ENCODE results near the gene RGS12. TPM values are rescaled to one million over a fixed set of nuclear protein-coding genes. Genes with fewer than 3 reads are reported as not detected.

Gene RGS12
- total RNA-seq, 1 donor from 2014 or later: 19.0 TPM

DNA sequence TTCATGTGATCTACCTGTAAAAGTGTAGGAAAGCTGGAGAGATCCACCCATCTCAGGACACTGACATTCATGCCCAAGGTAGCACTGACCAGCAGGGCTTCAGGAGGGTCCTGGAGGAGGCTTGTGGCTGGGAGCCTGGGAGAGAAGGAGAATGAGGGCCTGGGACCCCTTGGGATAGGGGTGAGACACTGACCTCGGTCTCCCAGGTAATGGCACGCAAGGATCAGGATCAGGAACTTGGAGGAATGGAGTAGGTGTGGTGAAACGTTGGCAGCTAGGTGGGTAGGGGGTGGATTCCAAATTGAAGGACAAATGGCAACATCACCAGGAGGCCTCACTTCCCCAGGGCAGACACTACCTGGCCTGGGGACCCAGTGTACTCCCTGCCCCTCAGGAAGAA is 12.4 kb upstream of the RGS12 start:
- Mint-ChIP-seq H3K27ac (ENCODE audit: unreplicated experiment) (no peak overlapping the region), H3K4me3 (ENCODE audit: unreplicated experiment) (no peak overlapping the region), H3K36me3 (ENCODE audit: low read depth) (peaks cover 16% of the 10 kb centered on the region), H3K4me1 (ENCODE audit: low read depth) (no peaks in the 10 kb centered on the region), H3K27me3 (ENCODE audit: low read depth) (no peaks in the 10 kb centered on the region), H3K9me3 (ENCODE audit: low read depth) (peaks cover 10% of the 10 kb centered on the region)
- no peak for DNase-seq (ENCODE audit: low spot score)
- TF ChIP-seq, protein P1, sequence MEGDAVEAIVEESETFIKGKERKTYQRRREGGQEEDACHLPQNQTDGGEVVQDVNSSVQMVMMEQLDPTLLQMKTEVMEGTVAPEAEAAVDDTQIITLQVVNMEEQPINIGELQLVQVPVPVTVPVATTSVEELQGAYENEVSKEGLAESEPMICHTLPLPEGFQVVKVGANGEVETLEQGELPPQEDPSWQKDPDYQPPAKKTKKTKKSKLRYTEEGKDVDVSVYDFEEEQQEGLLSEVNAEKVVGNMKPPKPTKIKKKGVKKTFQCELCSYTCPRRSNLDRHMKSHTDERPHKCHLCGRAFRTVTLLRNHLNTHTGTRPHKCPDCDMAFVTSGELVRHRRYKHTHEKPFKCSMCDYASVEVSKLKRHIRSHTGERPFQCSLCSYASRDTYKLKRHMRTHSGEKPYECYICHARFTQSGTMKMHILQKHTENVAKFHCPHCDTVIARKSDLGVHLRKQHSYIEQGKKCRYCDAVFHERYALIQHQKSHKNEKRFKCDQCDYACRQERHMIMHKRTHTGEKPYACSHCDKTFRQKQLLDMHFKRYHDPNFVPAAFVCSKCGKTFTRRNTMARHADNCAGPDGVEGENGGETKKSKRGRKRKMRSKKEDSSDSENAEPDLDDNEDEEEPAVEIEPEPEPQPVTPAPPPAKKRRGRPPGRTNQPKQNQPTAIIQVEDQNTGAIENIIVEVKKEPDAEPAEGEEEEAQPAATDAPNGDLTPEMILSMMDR (IDR thresholded peaks at IDR 0.05): no peak

DNA sequence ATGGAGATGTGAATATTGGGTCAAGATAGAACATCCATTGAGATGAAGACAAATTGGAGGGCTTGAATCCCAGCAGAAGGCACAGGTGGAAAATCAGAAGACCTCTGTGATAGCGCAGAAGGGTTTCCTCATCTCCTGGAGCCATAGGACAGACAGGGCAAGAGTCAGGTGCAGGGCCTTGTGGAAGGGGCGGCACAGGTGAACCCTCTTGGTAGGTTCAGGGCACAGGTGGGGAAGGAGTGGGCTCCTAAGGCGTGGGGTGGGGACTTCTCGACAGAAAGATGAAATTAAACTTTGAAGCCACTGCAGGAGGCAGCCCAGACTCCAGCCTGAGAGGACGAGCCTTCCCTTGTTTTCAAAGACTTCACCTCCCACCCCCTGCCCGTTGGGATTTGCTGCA is 9.3 kb upstream of the RGS12 start:
- no peak for DNase-seq (ENCODE audit: low spot score)
- Mint-ChIP-seq H3K4me1 (ENCODE audit: low read depth) (no peaks in the 10 kb centered on the region), H3K27ac (ENCODE audit: unreplicated experiment) (no peak overlapping the region), H3K9me3 (ENCODE audit: low read depth) (peaks cover 10% of the 10 kb centered on the region), H3K27me3 (ENCODE audit: low read depth) (no peaks in the 10 kb centered on the region), H3K36me3 (ENCODE audit: low read depth) (peaks cover 14% of the 10 kb centered on the region), H3K4me3 (ENCODE audit: unreplicated experiment) (no peak overlapping the region)
- TF ChIP-seq, protein P1 (IDR thresholded peaks at IDR 0.05): no peak

DNA sequence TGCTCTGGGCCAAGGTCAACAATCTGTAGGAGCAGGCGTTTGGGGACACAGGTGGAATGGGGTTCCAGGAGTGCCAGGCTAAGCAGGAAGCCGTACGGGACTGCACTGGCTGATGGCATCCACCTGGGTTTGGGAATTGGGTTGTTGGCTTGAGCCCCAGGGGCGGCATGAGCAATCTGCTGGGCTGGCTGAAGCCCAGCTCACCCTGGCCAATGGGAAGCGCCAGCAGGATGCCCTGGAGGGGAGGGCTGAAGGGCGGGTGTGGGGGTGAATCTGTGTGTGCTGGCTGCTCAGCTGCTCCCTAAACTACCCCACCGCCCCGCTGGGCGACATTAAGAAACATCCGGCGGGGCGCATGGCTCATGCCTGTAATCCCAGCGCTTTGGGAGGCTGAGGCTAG is 8.9 kb upstream of the RGS12 start:
- Mint-ChIP-seq H3K36me3 (ENCODE audit: low read depth) (peaks cover 13% of the 10 kb centered on the region), H3K27me3 (ENCODE audit: low read depth) (no peaks in the 10 kb centered on the region), H3K27ac (ENCODE audit: unreplicated experiment) (no peak overlapping the region), H3K9me3 (ENCODE audit: low read depth) (peaks cover 10% of the 10 kb centered on the region), H3K4me1 (ENCODE audit: low read depth) (no peaks in the 10 kb centered on the region), H3K4me3 (ENCODE audit: unreplicated experiment) (no peak overlapping the region)
- no peak for DNase-seq (ENCODE audit: low spot score)
- TF ChIP-seq, protein P1 (IDR thresholded peaks at IDR 0.05): no peak

DNA sequence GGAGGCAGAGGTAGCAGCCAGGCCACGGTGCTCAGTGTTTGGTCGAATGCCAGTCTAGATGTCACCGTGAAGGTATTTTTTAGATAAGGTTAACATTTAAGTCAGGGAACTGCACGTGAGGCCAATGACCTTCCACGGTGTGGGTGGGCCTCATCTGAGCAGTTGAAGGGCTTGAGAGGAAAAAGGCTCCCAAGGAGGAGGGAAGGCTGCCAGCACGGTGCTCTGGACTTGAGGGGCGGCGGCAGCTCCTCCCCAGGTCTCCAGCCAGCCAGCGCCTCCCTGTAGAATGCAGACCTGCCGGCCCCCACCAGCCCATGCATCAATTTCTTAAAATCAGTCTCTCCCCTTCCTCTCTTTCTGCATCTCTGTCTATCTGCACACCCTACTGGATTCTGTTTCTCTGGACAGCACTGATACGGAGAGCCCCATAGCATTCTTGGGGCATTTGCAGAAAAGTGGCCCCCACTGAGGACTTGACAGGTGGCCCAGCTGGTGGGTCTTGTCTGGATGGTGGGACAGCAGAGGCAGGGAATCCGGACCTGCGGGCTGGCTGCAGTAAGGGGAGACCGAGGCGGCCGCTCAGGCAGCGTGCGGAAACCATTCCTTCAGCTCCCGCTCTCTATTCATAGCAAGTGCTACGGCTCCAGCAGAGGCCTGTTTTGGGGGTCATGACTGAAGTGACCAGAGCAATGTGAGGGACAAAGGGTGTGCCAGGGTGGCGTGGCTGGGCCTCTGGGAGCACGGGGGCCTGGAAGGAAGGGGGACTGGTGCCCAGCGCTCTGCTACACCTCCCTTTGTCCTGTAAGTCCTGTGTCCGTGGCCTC is 7.9 kb upstream of the RGS12 start:
- Mint-ChIP-seq H3K36me3 (ENCODE audit: low read depth) (peaks cover 12% of the 10 kb centered on the region), H3K4me3 (ENCODE audit: unreplicated experiment) (no peak overlapping the region), H3K27ac (ENCODE audit: unreplicated experiment) (no peak overlapping the region), H3K27me3 (ENCODE audit: low read depth) (no peaks in the 10 kb centered on the region), H3K4me1 (ENCODE audit: low read depth) (no peaks in the 10 kb centered on the region), H3K9me3 (ENCODE audit: low read depth) (peaks cover 10% of the 10 kb centered on the region)
- TF ChIP-seq, protein P1 (IDR thresholded peaks at IDR 0.05): no peak
- no peak for DNase-seq (ENCODE audit: low spot score)

DNA sequence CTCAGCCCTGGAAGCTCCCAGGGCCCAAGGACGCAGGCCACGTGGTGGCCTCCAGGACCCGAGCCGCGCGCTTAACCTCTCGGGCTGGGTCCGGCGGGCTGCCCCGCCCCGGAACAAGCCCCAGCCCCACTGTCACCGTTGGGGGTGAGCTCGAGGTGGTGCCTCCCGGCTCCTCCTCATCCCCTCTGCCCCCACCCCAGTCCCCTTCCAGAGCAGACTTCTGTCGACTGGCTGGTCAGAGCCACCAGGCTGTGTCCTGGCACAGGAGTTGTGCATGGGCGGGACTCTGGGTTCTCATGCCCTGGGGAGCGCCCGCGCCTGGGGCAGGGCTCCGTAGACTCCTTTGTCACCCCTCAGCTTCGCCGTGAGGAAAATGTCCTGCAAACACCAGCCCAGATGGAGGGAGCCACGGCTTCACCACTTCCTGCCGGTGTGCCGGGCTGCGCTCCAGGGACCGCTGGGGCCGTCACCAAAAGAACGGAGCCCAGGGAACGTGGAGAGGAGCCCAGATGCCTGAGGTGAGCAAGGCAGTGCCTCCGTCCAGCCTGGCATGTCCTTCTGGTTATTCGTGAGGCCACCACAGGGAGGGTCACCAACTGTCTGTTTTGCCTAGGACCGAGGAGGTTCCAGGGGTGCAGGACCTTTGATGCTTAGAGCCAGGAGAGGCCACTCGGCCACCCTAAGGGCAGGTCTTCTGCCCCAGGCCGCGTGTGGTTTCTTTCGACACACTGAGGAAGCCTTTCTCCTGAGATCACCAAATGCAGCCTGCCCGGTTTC is 7.1 kb upstream of the RGS12 start:
- H3K9me3 Mint-ChIP-seq (ENCODE audit: low read depth): peaks cover 9% of the 10 kb centered on the region
- H3K4me3 Mint-ChIP-seq (ENCODE audit: unreplicated experiment): no peak overlapping the region
- H3K36me3 Mint-ChIP-seq (ENCODE audit: low read depth): peaks cover 9% of the 10 kb centered on the region
- H3K4me1 Mint-ChIP-seq (ENCODE audit: low read depth): no peaks in the 10 kb centered on the region
- TF ChIP-seq, protein P1 (IDR thresholded peaks at IDR 0.05): no peak
- H3K27ac Mint-ChIP-seq (ENCODE audit: unreplicated experiment): no peak overlapping the region
- no peak for DNase-seq (ENCODE audit: low spot score)
- H3K27me3 Mint-ChIP-seq (ENCODE audit: low read depth): no peaks in the 10 kb centered on the region
